Neural progenitor cell (in vitro differentiated cells): ENCODE data around the gene IQSEC1. TPM values are rescaled to one million over a fixed set of nuclear protein-coding genes. Genes with fewer than 3 reads are reported as not detected.
A peak's percentile ranks its signal among the peaks of the same experiment; 100 is the strongest.

Source experiments
- DNase-seq: peaks from one replicate; pipeline ENCODE4 v3.0.0-alpha.2; 2016; ENCODE audit warnings: low spot score
- H2AFZ ChIP-seq: fragments of 200-600 bp; sonication (generic); replicated peaks from 2 replicates; pipeline ENCODE4 v1.6.1; 2016; ENCODE audit warnings: antibody characterized with exemption
- H3F3A ChIP-seq: fragments of 200-600 bp; sonication (generic); 2 replicates; pipeline ENCODE4 v1.6.1; 2016; ENCODE audit warnings: antibody characterized with exemption, low read depth
- H3K27ac ChIP-seq: fragments of 200-600 bp; sonication (generic); 2 replicates; pipeline ENCODE4 v1.5.1; 2016; ENCODE audit warnings: mild to moderate bottlenecking
- H3K27me3 ChIP-seq: fragments of 200-600 bp; sonication (generic); 2 replicates; pipeline ENCODE4 v1.6.1; 2016; ENCODE audit warnings: mild to moderate bottlenecking, moderate library complexity
- H3K36me3 ChIP-seq: fragments of 200-600 bp; sonication (generic); 2 replicates; pipeline ENCODE4 v1.5.1; 2016
- H3K4me1 ChIP-seq: fragments of 200-600 bp; sonication (generic); 2 replicates; pipeline ENCODE4 v1.6.1; 2016; ENCODE audit warnings: mixed run types
- H3K4me2 ChIP-seq: fragments of 200-600 bp; sonication (generic); 2 replicates; pipeline ENCODE4 v1.6.1; 2016
- H3K4me3 ChIP-seq: fragments of 200-600 bp; sonication (generic); 2 replicates; pipeline ENCODE4 v1.5.1; 2016
- H3K79me2 ChIP-seq: fragments of 200-600 bp; sonication (generic); 2 replicates; pipeline ENCODE4 v1.6.1; 2016; ENCODE audit warnings: low read depth
- H3K9ac ChIP-seq: fragments of 200-600 bp; sonication (generic); 2 replicates; pipeline ENCODE4 v1.6.1; 2016
- H3K9me3 ChIP-seq: fragments of 200-600 bp; sonication (generic); 2 replicates; pipeline ENCODE4 v1.5.1; 2016; ENCODE audit warnings: low read depth
- H4K20me1 ChIP-seq: fragments of 200-600 bp; sonication (generic); 2 replicates; pipeline ENCODE4 v1.6.1; 2016; ENCODE audit warnings: low read depth
- H3K27ac Mint-ChIP-seq: 3 replicates; pipeline ENCODE4 v1.8.0; 2021; ENCODE audit warnings: mixed read lengths
- H3K27me3 Mint-ChIP-seq: 2 replicates; pipeline ENCODE4 v1.8.0; 2022; ENCODE audit warnings: low read depth, mild to moderate bottlenecking, inconsistent platforms, moderate library complexity, mixed read lengths; ENCODE audit not compliant: insufficient read depth
- H3K36me3 Mint-ChIP-seq: 3 replicates; pipeline ENCODE4 v1.8.0; 2021; ENCODE audit warnings: mixed read lengths
- H3K4me1 Mint-ChIP-seq: 3 replicates; pipeline ENCODE4 v1.8.0; 2021; ENCODE audit warnings: mixed read lengths
- H3K4me3 Mint-ChIP-seq: 3 replicates; pipeline ENCODE4 v1.8.0; 2021; ENCODE audit warnings: mild to moderate bottlenecking, moderate library complexity, mixed read lengths
- H3K9me3 Mint-ChIP-seq: 3 replicates; pipeline ENCODE4 v1.8.0; 2020; ENCODE audit warnings: mixed read lengths
- EZH2 ChIP-seq: fragments of 200-600 bp; sonication (generic); IDR thresholded peaks from 2 replicates; pipeline ENCODE4 v1.6.1; 2017; ENCODE audit warnings: antibody characterized with exemption, mild to moderate bottlenecking, moderate library complexity
- EZH2phosphoT487 ChIP-seq: fragments of 200-600 bp; sonication (generic); IDR thresholded peaks from 2 replicates; pipeline ENCODE4 v1.6.1; 2017; ENCODE audit warnings: antibody characterized with exemption
- total RNA-seq: library from RNA; depleted of rRNA; stranded (reverse); fragments of >200 nt; gene quantifications from 2 replicates; pipeline ENCODE4 v1.2.3, GENCODE V29; 2015; ENCODE audit warnings: low replicate concordance
- TF ChIP-seq, protein P1 (sequence below): fragments of 200-600 bp; sonication (generic); IDR thresholded peaks from 2 replicates; pipeline ENCODE4 v1.5.1; 2017; ENCODE audit warnings: antibody characterized with exemption, mild to moderate bottlenecking

IQSEC1 gene
- total RNA-seq, 1 donor from 2014 or later, result 8.9 TPM

DNA sequence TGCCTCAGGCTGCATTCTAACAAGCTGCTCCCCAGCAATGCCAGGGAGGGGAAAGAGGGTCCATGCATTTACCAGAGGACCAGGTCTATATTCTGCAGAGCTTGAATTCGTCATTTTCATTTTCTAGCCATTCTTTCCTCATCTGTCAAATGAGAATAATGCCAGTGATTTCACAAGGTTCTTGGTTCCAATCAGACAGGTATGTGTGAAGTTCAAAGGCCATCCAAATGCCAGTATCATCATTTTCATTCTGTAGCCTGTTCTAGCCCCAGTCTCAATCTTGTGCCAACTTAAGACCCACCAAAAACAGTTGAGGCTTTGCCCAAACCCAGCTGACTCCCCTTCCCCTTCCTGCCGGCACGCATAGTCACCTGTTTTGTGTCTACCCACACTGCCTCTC lies 112.7 kb downstream of the IQSEC1 start:
- H3K4me3 Mint-ChIP-seq, result no peak overlapping the region
- Histone ChIP-seq H3K27me3 (no peaks in the 10 kb centered on the region), H3K4me1 (peaks cover 17% of the 10 kb centered on the region), H3K9ac (no peak overlapping the region), H3K9me3 (no peaks in the 10 kb centered on the region), H3K79me2 (peaks cover 61% of the 10 kb centered on the region), H2AFZ (no peak overlapping the region), H3K36me3 (no peaks in the 10 kb centered on the region), H3K4me2 (no peak overlapping the region), H3F3A (no peaks in the 10 kb centered on the region), H3K4me3 (no peak overlapping the region), H3K27ac (no peak overlapping the region), H4K20me1 (peaks cover 96% of the 10 kb centered on the region)
- H3K27me3 Mint-ChIP-seq, result peaks cover 2% of the 10 kb centered on the region
- DNase-seq, result no peak
- TF ChIP-seq, protein P1, sequence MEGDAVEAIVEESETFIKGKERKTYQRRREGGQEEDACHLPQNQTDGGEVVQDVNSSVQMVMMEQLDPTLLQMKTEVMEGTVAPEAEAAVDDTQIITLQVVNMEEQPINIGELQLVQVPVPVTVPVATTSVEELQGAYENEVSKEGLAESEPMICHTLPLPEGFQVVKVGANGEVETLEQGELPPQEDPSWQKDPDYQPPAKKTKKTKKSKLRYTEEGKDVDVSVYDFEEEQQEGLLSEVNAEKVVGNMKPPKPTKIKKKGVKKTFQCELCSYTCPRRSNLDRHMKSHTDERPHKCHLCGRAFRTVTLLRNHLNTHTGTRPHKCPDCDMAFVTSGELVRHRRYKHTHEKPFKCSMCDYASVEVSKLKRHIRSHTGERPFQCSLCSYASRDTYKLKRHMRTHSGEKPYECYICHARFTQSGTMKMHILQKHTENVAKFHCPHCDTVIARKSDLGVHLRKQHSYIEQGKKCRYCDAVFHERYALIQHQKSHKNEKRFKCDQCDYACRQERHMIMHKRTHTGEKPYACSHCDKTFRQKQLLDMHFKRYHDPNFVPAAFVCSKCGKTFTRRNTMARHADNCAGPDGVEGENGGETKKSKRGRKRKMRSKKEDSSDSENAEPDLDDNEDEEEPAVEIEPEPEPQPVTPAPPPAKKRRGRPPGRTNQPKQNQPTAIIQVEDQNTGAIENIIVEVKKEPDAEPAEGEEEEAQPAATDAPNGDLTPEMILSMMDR, result no peak
- TF ChIP-seq EZH2 (no peak), EZH2phosphoT487 (no peak)
- peaks cover 4% of the 10 kb centered on the region for H3K36me3 Mint-ChIP-seq
- peaks cover 50% of the 10 kb centered on the region for H3K4me1 Mint-ChIP-seq
- H3K9me3 Mint-ChIP-seq, result no peaks in the 10 kb centered on the region
- H3K27ac Mint-ChIP-seq, result no peak overlapping the region

DNA sequence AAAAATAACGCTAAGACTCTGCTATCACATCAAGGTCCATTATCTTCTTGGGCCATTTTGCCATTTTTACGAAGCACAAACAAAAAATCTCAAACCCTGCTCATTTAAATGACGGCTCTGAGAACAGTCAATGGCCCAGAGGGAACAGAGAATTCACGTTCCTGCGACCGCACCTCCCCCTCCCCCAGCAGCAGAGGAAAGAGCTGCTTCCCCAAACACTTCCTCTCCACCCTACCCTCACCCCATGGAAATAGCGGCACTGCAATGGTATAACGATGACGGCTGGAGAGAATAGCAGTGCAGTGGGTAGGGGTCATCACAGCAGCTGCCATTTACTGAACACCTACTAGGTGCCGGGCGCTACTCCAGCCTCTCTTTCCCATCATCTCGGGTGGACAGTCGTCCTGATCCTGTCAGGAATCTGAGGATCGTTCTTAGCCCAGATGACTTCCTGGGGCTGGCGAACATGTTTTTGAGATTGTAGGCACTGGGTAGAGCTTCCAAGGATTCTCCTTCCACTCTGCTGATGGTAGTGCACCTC lies 113.3 kb downstream of the IQSEC1 start:
- H3K9ac ChIP-seq, result no peak overlapping the region
- H3F3A ChIP-seq, result no peaks in the 10 kb centered on the region
- no peak overlapping the region for H2AFZ ChIP-seq
- H3K9me3 ChIP-seq, result no peaks in the 10 kb centered on the region
- no peak for DNase-seq
- no peaks in the 10 kb centered on the region for H3K9me3 Mint-ChIP-seq
- no peak overlapping the region for H3K4me2 ChIP-seq
- no peak overlapping the region for H3K27ac ChIP-seq
- H4K20me1 ChIP-seq, result peaks cover 96% of the 10 kb centered on the region
- no peak overlapping the region for H3K4me3 Mint-ChIP-seq
- peaks cover 17% of the 10 kb centered on the region for H3K4me1 ChIP-seq
- H3K36me3 ChIP-seq, result no peaks in the 10 kb centered on the region
- H3K27me3 ChIP-seq, result no peaks in the 10 kb centered on the region
- H3K79me2 ChIP-seq, result peaks cover 57% of the 10 kb centered on the region
- H3K27ac Mint-ChIP-seq, result peak overlapping the region; percentile 60
- H3K27me3 Mint-ChIP-seq, result peaks cover 2% of the 10 kb centered on the region
- no peak overlapping the region for H3K4me3 ChIP-seq
- H3K4me1 Mint-ChIP-seq, result peaks cover 46% of the 10 kb centered on the region
- TF ChIP-seq EZH2 (no peak), EZH2phosphoT487 (no peak)
- TF ChIP-seq, protein P1, result no peak
- peaks cover 4% of the 10 kb centered on the region for H3K36me3 Mint-ChIP-seq

DNA sequence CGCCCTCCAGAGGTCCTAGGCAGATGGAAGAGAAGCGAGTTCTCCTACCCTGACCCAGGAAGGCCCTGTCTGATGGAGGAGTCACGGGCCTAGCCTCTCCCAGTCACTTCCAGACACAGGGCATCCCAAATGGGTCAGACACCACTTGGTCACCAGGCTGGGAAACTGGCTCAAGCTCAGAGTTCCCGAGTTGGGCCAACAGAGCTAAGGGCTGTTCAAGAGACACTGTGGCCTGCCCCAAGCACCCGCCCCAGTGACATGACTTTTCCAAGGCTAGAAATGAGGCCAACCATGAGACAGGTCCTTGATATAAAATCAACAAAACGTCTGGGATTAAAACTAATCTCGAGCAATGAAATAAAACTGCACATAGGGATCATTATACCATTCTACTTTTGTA lies 113.8 kb downstream of the IQSEC1 start:
- peaks cover 98% of the 10 kb centered on the region for H4K20me1 ChIP-seq
- no peaks in the 10 kb centered on the region for H3K9me3 ChIP-seq
- no peak overlapping the region for H2AFZ ChIP-seq
- H3K79me2 ChIP-seq, result peaks cover 52% of the 10 kb centered on the region
- no peak overlapping the region for H3K9ac ChIP-seq
- no peak overlapping the region for H3K4me2 ChIP-seq
- H3F3A ChIP-seq, result no peaks in the 10 kb centered on the region
- H3K27ac ChIP-seq, result no peak overlapping the region
- no peaks in the 10 kb centered on the region for H3K27me3 ChIP-seq
- no peak overlapping the region for H3K4me3 Mint-ChIP-seq
- TF ChIP-seq, protein P1, result no peak
- TF ChIP-seq EZH2phosphoT487 (no peak), EZH2 (no peak)
- H3K27ac Mint-ChIP-seq, result peak overlapping the region; percentile 60
- peaks cover 17% of the 10 kb centered on the region for H3K4me1 ChIP-seq
- peaks cover 46% of the 10 kb centered on the region for H3K4me1 Mint-ChIP-seq
- no peak for DNase-seq
- no peaks in the 10 kb centered on the region for H3K9me3 Mint-ChIP-seq
- H3K4me3 ChIP-seq, result no peak overlapping the region
- H3K27me3 Mint-ChIP-seq, result peaks cover 2% of the 10 kb centered on the region
- H3K36me3 ChIP-seq, result no peaks in the 10 kb centered on the region
- H3K36me3 Mint-ChIP-seq, result peaks cover 4% of the 10 kb centered on the region
